Neural crest cell (in vitro differentiated cells): ENCODE data around the gene GGT6. TPM values are rescaled to one million over a fixed set of nuclear protein-coding genes. Genes with fewer than 3 reads are reported as not detected.

Experiments used
- DNase-seq: peaks from one replicate; pipeline ENCODE4 v3.0.0; 2021; ENCODE audit warnings: low read depth, mixed read lengths, low spot score
- H3K27ac Mint-ChIP-seq: one replicate; pipeline ENCODE4 v1.8.0; 2021; ENCODE audit warnings: mild to moderate bottlenecking, mixed read lengths; ENCODE audit not compliant: unreplicated experiment
- H3K27me3 Mint-ChIP-seq: 2 replicates; pipeline ENCODE4 v1.8.0; 2021; ENCODE audit warnings: low read depth, mild to moderate bottlenecking, mixed read lengths
- H3K36me3 Mint-ChIP-seq: 2 replicates; pipeline ENCODE4 v1.8.0; 2021; ENCODE audit warnings: low read depth, mild to moderate bottlenecking, mixed read lengths
- H3K4me1 Mint-ChIP-seq: 2 replicates; pipeline ENCODE4 v1.8.0; 2021; ENCODE audit warnings: mixed read lengths
- H3K4me3 Mint-ChIP-seq: one replicate; pipeline ENCODE4 v1.8.0; 2021; ENCODE audit warnings: mild to moderate bottlenecking, mixed read lengths
- H3K9me3 Mint-ChIP-seq: 2 replicates; pipeline ENCODE4 v1.8.0; 2021; ENCODE audit warnings: mixed read lengths
- CTCF ChIP-seq: fragments of 200-600 bp; sonication (generic); conservative IDR thresholded peaks from 2 replicates; pipeline ENCODE4 v1.5.0; 2021; ENCODE audit warnings: antibody characterized with exemption, mild to moderate bottlenecking
- total RNA-seq: library from RNA; stranded (reverse); gene quantifications from 2 replicates; pipeline ENCODE4 v1.2.1, GENCODE V29; 2021

GGT6 gene
- total RNA-seq, 1 donor from 2014 or later: not detected

- no peak for TF ChIP-seq CTCF
- no peaks in the 10 kb centered on the region for H3K36me3 Mint-ChIP-seq
- H3K4me3 Mint-ChIP-seq: no peak overlapping the region
- no peaks in the 10 kb centered on the region for H3K9me3 Mint-ChIP-seq
- DNase-seq: no peak
- no peaks in the 10 kb centered on the region for H3K27me3 Mint-ChIP-seq
- H3K4me1 Mint-ChIP-seq: no peaks in the 10 kb centered on the region
- H3K27ac Mint-ChIP-seq: no peak overlapping the region
Measured at GRCh38 chr17:4544135-4544950, 16.0 kb downstream of the GGT6 start.

GRCh38 chr17:4543557-4544026 is 16.8 kb downstream of the GGT6 start:
- Mint-ChIP-seq H3K4me1 (no peaks in the 10 kb centered on the region), H3K27ac (no peak overlapping the region), H3K36me3 (no peaks in the 10 kb centered on the region), H3K27me3 (no peaks in the 10 kb centered on the region), H3K4me3 (no peak overlapping the region), H3K9me3 (no peaks in the 10 kb centered on the region)
- TF ChIP-seq CTCF: no peak
- no peak for DNase-seq

- TF ChIP-seq CTCF: no peak
- DNase-seq: no peak
- H3K4me3 Mint-ChIP-seq: no peak overlapping the region
- H3K27me3 Mint-ChIP-seq: no peaks in the 10 kb centered on the region
- H3K9me3 Mint-ChIP-seq: no peaks in the 10 kb centered on the region
- H3K4me1 Mint-ChIP-seq: no peaks in the 10 kb centered on the region
- no peaks in the 10 kb centered on the region for H3K36me3 Mint-ChIP-seq
- H3K27ac Mint-ChIP-seq: no peak overlapping the region
Measured at GRCh38 chr17:4542726-4543191, 17.6 kb downstream of the GGT6 start.

- H3K36me3 Mint-ChIP-seq: no peaks in the 10 kb centered on the region
- DNase-seq: no peak
- no peaks in the 10 kb centered on the region for H3K27me3 Mint-ChIP-seq
- H3K4me3 Mint-ChIP-seq: no peak overlapping the region
- H3K27ac Mint-ChIP-seq: no peak overlapping the region
- no peak for TF ChIP-seq CTCF
- no peaks in the 10 kb centered on the region for H3K9me3 Mint-ChIP-seq
- no peaks in the 10 kb centered on the region for H3K4me1 Mint-ChIP-seq
Measured at GRCh38 chr17:4542003-4542725, 18.2 kb downstream of the GGT6 start.

GRCh38 chr17:4541328-4542002 is 18.9 kb downstream of the GGT6 start:
- no peak overlapping the region for H3K4me3 Mint-ChIP-seq
- H3K27me3 Mint-ChIP-seq: no peaks in the 10 kb centered on the region
- no peak overlapping the region for H3K27ac Mint-ChIP-seq
- no peak for TF ChIP-seq CTCF
- no peaks in the 10 kb centered on the region for H3K4me1 Mint-ChIP-seq
- no peaks in the 10 kb centered on the region for H3K9me3 Mint-ChIP-seq
- no peaks in the 10 kb centered on the region for H3K36me3 Mint-ChIP-seq
- no peak for DNase-seq
